Activated B cell treated with CpG ODN at 0.5 μM for 24 hours (primary cell): ENCODE measurements around the gene MVK. TPM values are rescaled to one million over a fixed set of nuclear protein-coding genes. Genes with fewer than 3 reads are reported as not detected.

Experiments
- ATAC-seq: fragments of 200-7000 bp; cut with Tn5 transposase; one replicate; pipeline ENCODE4 v1.10.0; 2021; ENCODE audit warnings: low read depth, mild to moderate bottlenecking, moderate library complexity
- CTCF ChIA-PET: fragments of 350-600 bp; sonication (Branson Sonifier 250); formaldehyde crosslinking; loops from one replicate; lab custom pipeline; 2021; ENCODE audit warnings: antibody characterized with exemption; lab: Charles Lee
- POLR2A ChIA-PET: fragments of 350-600 bp; sonication (Branson Sonifier 250); formaldehyde crosslinking; loops from one replicate; lab custom pipeline; 2021; ENCODE audit warnings: antibody characterized with exemption; lab: Charles Lee
- DNase-seq: peaks from one replicate; pipeline ENCODE4 v3.0.0; 2022
- H3K27ac Mint-ChIP-seq: one replicate; pipeline ENCODE4 v1.8.0; 2020; ENCODE audit warnings: mixed read lengths
- H3K27me3 Mint-ChIP-seq: one replicate; pipeline ENCODE4 v1.8.0; 2021; ENCODE audit warnings: mixed read lengths
- H3K36me3 Mint-ChIP-seq: one replicate; pipeline ENCODE4 v1.8.0; 2021; ENCODE audit warnings: low read depth, mixed read lengths
- H3K4me1 Mint-ChIP-seq: one replicate; pipeline ENCODE4 v1.8.0; 2021; ENCODE audit warnings: mixed read lengths
- H3K4me3 Mint-ChIP-seq: one replicate; pipeline ENCODE4 v1.8.0; 2020; ENCODE audit warnings: mild to moderate bottlenecking, mixed read lengths
- H3K9me3 Mint-ChIP-seq: one replicate; pipeline ENCODE4 v1.8.0; 2020; ENCODE audit warnings: mixed read lengths
- intact Hi-C: fragments of 100-400 bp; cut with micrococcal nuclease; formaldehyde crosslinking; loops from one replicate; pipeline ENCODE4 v1.15.1; 2024
- total RNA-seq: library from RNA; stranded (reverse); gene quantifications from 2 replicates; pipeline ENCODE4 v1.2.3, GENCODE V29; 2022
- TF ChIP-seq, protein P1 (sequence below): fragments of 200-600 bp; IDR thresholded peaks from one replicate; pipeline ENCODE4 v1.8.0; 2022; ENCODE audit warnings: antibody characterized with exemption, mild to moderate bottlenecking

The MVK gene
- total RNA-seq, 1 donor from 2014 or later = 28.5 TPM

DNA sequence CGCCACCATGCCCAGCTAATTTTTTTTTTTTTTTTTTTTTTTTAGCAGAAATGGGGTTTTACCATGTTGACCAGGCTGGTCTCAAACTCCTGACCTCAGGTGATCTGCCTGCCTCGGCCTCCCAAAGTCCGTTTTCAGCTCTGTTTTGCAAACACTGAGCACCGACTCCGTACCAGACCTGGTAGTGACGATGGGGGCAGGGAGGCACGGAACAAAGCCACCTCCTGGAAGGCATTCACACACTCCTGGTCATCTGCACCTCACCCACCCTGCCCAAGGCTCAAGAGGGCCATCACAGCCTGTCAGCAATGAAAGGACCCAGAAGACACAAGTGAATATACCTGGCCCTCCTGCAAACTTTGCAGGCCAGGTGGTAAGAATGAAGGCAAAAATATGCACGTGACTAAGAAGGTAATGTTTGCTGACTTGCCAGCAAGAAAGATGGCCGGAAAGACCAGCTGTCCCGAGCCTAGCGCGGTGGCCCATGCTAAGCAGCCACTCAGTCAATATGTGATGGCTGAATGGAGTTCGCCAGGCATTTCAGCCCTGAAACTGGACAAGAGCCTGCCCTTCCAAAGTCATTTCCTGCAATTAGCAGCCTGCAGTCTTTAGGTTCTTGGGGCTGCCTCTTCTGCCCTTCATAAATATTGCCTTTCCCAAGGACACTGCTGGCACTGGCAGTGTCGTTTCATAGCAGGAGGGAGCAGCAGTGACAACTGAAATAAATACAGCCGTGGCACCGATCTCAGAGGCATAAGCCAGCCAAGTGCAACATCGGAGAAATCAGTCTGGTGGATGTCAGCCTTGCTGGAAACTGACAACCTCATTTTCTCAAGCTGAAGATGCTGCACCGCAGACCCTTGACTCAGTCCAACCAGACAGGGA lies 17.9 kb upstream of the MVK start:
- ChIA-PET CTCF (no interaction called here), POLR2A (interaction anchor here (0.7 kb wide), 1 partner anchor 30 kb away, joined by 4 read pairs; no protein-coding TSS in a partner anchor)
- ATAC-seq (no peak), DNase-seq (no peak)
- TF ChIP-seq, protein P1, sequence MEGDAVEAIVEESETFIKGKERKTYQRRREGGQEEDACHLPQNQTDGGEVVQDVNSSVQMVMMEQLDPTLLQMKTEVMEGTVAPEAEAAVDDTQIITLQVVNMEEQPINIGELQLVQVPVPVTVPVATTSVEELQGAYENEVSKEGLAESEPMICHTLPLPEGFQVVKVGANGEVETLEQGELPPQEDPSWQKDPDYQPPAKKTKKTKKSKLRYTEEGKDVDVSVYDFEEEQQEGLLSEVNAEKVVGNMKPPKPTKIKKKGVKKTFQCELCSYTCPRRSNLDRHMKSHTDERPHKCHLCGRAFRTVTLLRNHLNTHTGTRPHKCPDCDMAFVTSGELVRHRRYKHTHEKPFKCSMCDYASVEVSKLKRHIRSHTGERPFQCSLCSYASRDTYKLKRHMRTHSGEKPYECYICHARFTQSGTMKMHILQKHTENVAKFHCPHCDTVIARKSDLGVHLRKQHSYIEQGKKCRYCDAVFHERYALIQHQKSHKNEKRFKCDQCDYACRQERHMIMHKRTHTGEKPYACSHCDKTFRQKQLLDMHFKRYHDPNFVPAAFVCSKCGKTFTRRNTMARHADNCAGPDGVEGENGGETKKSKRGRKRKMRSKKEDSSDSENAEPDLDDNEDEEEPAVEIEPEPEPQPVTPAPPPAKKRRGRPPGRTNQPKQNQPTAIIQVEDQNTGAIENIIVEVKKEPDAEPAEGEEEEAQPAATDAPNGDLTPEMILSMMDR = no peak
- H3K9me3 Mint-ChIP-seq = no peaks in the 10 kb centered on the region
- intact Hi-C loops = no loop called here
- no peaks in the 10 kb centered on the region for H3K27me3 Mint-ChIP-seq
- H3K4me3 Mint-ChIP-seq = no peak overlapping the region
- peaks cover 8% of the 10 kb centered on the region for H3K36me3 Mint-ChIP-seq
- H3K27ac Mint-ChIP-seq = no peak overlapping the region
- H3K4me1 Mint-ChIP-seq = no peaks in the 10 kb centered on the region

DNA sequence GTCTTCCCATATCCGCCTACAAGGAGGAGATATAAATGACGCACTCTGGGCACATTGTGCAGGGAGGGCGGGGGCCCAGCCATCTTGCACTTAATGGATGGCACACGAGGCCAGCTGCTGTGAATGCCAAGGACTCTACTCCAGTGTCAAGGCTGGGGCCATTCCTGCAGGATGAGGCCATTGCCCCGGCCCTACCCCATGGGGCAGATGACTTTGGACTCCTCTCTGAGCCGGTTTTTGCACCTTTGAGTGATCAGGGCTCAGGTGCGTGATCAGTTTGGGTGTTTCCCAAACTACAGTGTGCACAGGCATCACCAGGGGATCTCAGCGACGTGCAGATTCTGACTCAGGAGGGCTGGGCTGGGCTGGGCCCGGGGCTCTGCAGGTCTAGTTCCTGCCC lies 16.4 kb upstream of the MVK start:
- POLR2A ChIA-PET = no interaction called here
- TF ChIP-seq, protein P1 = no peak
- no peak for ATAC-seq
- CTCF ChIA-PET = no interaction called here
- Mint-ChIP-seq H3K4me3 (no peak overlapping the region), H3K27me3 (no peaks in the 10 kb centered on the region), H3K9me3 (peaks cover 2% of the 10 kb centered on the region), H3K36me3 (peaks cover 18% of the 10 kb centered on the region), H3K27ac (no peak overlapping the region), H3K4me1 (no peaks in the 10 kb centered on the region)
- intact Hi-C loops = no loop called here
- DNase-seq = no peak

DNA sequence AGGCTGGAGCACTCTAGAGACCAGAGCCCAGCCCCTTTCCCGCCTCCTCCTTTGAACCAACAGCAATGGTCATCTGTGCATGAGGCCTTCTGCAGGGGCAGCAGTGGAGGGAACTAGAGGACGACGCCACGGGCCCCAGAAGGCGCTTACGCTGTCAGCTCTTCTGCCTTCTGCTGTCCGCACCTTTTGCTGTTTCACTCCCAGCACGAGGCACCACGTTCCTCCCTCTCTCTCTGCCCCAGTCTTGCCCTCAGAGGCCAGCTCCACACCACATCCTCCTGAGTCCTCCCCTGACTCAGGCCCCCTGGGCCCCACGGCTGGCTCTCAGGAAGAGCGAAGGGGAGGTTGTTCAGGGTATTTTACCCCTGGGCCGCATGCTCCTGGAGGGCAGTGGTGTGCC lies 15.8 kb upstream of the MVK start:
- H3K27me3 Mint-ChIP-seq = no peaks in the 10 kb centered on the region
- H3K4me3 Mint-ChIP-seq = no peak overlapping the region
- intact Hi-C loops = no loop called here
- no peak for ATAC-seq
- ChIA-PET CTCF (no interaction called here), POLR2A (no interaction called here)
- no peaks in the 10 kb centered on the region for H3K4me1 Mint-ChIP-seq
- TF ChIP-seq, protein P1 = no peak
- peaks cover 23% of the 10 kb centered on the region for H3K36me3 Mint-ChIP-seq
- no peak for DNase-seq
- peaks cover 6% of the 10 kb centered on the region for H3K9me3 Mint-ChIP-seq
- H3K27ac Mint-ChIP-seq = no peak overlapping the region

DNA sequence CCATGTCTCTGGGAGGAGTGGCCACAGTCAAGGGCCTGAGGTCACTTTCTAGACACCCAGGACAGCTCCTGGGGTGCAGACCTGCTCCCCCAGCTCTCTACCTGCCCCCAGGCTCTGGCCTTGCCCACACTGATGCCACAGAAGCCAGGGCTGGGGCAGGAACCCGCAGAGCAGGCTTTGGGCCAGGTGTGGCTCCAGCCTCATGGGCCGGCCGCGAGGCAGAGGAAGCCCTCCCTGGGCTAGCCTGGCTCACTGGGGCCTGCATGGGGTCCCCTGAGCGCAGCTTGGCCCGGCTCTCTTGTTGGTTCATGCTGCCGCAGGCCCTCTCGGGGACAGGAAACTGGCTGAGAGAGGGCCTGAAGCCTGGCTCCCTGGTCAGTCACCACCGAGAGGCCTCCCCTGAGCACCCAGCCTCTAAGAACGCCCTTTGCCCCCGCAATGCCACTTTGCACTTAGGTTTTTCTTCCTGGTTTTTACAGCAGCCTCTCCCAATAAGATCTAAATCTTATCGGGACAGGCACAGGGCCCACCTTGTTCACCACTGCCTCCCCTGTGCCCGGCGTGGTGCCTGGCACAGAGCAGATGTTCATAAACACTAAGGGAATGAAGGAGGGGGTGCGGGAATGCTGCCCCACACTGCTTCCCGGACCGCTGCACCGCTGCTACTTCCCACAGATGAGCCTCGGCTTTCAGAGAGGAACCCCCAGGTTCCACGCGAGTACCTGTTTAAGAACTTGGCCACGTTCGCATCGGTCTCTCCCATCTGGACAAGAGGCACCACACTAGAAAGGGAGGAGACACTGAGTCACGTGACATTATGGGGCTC lies 15.0 kb upstream of the MVK start:
- no peak for ATAC-seq
- Mint-ChIP-seq H3K4me3 (no peak overlapping the region), H3K27me3 (no peaks in the 10 kb centered on the region), H3K4me1 (no peaks in the 10 kb centered on the region), H3K9me3 (peaks cover 6% of the 10 kb centered on the region), H3K36me3 (peaks cover 27% of the 10 kb centered on the region), H3K27ac (no peak overlapping the region)
- POLR2A ChIA-PET = no interaction called here
- TF ChIP-seq, protein P1 = no peak
- no peak for DNase-seq
- CTCF ChIA-PET = no interaction called here
- intact Hi-C loops = no loop called here

DNA sequence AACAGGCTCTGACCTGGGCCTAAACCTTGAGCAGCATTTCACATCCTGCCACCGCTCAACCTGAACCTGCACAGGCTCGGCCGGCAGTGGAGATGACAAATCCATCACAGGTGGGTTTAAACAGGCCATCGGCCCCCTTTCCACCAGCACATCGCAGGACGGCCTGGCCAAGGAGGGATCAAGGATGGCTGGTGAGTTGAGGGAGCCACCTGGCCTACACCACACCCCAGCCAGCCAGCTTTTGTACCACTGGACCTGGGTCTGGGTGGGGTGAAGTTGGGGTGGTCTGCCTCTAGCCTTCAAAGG lies 14.4 kb upstream of the MVK start:
- intact Hi-C loops = no loop called here
- no peak overlapping the region for H3K27ac Mint-ChIP-seq
- H3K27me3 Mint-ChIP-seq = no peaks in the 10 kb centered on the region
- TF ChIP-seq, protein P1 = no peak
- CTCF ChIA-PET = no interaction called here
- H3K4me3 Mint-ChIP-seq = no peak overlapping the region
- H3K9me3 Mint-ChIP-seq = peaks cover 6% of the 10 kb centered on the region
- no peaks in the 10 kb centered on the region for H3K4me1 Mint-ChIP-seq
- H3K36me3 Mint-ChIP-seq = peaks cover 32% of the 10 kb centered on the region
- no peak for DNase-seq
- POLR2A ChIA-PET = no interaction called here
- ATAC-seq = no peak
